Measurements from ENCODE around the gene COTL1. TPM values are rescaled to one million over a fixed set of nuclear protein-coding genes. Genes with fewer than 3 reads are reported as not detected.

Gene COTL1
- total RNA-seq, 1 experiment from 2014 or later, result 102 TPM

DNA sequence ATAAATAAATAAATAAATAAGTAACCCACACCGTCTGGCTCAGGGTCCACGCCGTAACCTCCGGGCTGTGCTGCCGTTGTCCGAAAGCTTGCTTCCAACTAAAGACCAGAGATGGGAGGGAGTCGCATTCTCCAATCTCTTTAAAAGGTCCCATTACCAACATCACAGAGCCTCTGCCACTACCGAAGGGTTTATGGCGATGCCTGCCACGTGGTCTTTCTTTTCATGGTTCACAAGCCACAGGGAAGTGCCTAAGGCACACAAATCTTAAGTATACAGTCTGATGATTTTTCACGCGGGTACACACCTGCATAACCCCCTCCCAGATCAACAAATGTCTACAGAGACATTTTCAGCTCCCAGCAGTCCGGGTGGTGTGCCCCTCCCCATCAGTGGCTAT, 1.4 kb downstream of the COTL1 start:
- CTCF ChIA-PET, result interaction anchor here (1.3 to 3.1 kb wide), 3 partner anchors 56 to 109 kb away, joined by 4 to 9 read pairs (median 6); no protein-coding TSS in a partner anchor
- ATAC-seq (no peak), DNase-seq (ENCODE audit: low spot score) (no peak)
- Mint-ChIP-seq H3K4me3 (peak overlapping the region; percentile 96), H3K4me1 (peaks cover 42% of the 10 kb centered on the region), H3K36me3 (peaks cover 2% of the 10 kb centered on the region; the same call in 1 of the 2 replicates), H3K27ac (no peak overlapping the region), H3K27me3 (ENCODE audit: low read depth) (peaks cover 11% of the 10 kb centered on the region), H3K9me3 (no peaks in the 10 kb centered on the region)
- POLR2A ChIA-PET, result interaction anchor here (0.9 kb wide), 1 partner anchor 97 kb away, joined by 4 read pairs; no protein-coding TSS in a partner anchor
- TF ChIP-seq, protein P1, sequence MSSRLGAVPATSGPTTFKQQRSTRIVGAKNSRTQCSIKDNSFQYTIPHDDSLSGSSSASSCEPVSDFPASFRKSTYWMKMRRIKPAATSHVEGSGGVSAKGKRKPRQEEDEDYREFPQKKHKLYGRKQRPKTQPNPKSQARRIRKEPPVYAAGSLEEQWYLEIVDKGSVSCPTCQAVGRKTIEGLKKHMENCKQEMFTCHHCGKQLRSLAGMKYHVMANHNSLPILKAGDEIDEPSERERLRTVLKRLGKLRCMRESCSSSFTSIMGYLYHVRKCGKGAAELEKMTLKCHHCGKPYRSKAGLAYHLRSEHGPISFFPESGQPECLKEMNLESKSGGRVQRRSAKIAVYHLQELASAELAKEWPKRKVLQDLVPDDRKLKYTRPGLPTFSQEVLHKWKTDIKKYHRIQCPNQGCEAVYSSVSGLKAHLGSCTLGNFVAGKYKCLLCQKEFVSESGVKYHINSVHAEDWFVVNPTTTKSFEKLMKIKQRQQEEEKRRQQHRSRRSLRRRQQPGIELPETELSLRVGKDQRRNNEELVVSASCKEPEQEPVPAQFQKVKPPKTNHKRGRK (CRISPR knock-in tag; IDR thresholded peaks at IDR 0.05; ENCODE audit: borderline replicate concordance), result no peak
- TF ChIP-seq ETV6 (CRISPR knock-in tag; IDR thresholded peaks at IDR 0.05) (no peak), TCF7 (CRISPR knock-in tag; IDR thresholded peaks at IDR 0.05; ENCODE audit: low read depth) (no peak), SMAD4 (CRISPR knock-in tag; IDR thresholded peaks at IDR 0.05) (no peak), JAZF1 (CRISPR knock-in tag; IDR thresholded peaks at IDR 0.05) (no peak), ELF4 (CRISPR knock-in tag; IDR thresholded peaks at IDR 0.05; ENCODE audit: low read depth) (no peak), OVOL2 (CRISPR knock-in tag; IDR thresholded peaks at IDR 0.05; ENCODE audit: borderline replicate concordance) (no peak), ZNF138 (CRISPR knock-in tag; conservative IDR thresholded peaks at IDR 0.05) (no peak), ZNF416 (CRISPR knock-in tag; IDR thresholded peaks at IDR 0.05) (no peak), NR2C2 (CRISPR knock-in tag; IDR thresholded peaks at IDR 0.05) (no peak), GTF2I (CRISPR knock-in tag; conservative IDR thresholded peaks at IDR 0.05) (no peak), ZNF219 (CRISPR knock-in tag; IDR thresholded peaks at IDR 0.05; ENCODE audit: borderline replicate concordance) (no peak), ZNF121 (CRISPR knock-in tag; IDR thresholded peaks at IDR 0.05) (no peak), ZBTB21 (CRISPR knock-in tag; IDR thresholded peaks at IDR 0.05; ENCODE audit: borderline replicate concordance) (no peak)
- TF ChIP-seq, protein P2, sequence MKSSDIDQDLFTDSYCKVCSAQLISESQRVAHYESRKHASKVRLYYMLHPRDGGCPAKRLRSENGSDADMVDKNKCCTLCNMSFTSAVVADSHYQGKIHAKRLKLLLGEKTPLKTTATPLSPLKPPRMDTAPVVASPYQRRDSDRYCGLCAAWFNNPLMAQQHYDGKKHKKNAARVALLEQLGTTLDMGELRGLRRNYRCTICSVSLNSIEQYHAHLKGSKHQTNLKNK (CRISPR knock-in tag; IDR thresholded peaks at IDR 0.05), result no peak
- TF ChIP-seq, protein P3, sequence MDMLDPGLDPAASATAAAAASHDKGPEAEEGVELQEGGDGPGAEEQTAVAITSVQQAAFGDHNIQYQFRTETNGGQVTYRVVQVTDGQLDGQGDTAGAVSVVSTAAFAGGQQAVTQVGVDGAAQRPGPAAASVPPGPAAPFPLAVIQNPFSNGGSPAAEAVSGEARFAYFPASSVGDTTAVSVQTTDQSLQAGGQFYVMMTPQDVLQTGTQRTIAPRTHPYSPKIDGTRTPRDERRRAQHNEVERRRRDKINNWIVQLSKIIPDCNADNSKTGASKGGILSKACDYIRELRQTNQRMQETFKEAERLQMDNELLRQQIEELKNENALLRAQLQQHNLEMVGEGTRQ (CRISPR knock-in tag; IDR thresholded peaks at IDR 0.05), result no peak
- TF ChIP-seq, protein P4, sequence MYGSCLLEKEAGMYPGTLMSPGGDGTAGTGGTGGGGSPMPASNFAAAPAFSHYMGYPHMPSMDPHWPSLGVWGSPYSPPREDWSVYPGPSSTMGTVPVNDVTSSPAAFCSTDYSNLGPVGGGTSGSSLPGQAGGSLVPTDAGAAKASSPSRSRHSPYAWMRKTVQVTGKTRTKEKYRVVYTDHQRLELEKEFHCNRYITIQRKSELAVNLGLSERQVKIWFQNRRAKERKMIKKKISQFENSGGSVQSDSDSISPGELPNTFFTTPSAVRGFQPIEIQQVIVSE (CRISPR knock-in tag; IDR thresholded peaks at IDR 0.05; ENCODE audit: borderline replicate concordance), result no peak
- TF ChIP-seq, protein P5, sequence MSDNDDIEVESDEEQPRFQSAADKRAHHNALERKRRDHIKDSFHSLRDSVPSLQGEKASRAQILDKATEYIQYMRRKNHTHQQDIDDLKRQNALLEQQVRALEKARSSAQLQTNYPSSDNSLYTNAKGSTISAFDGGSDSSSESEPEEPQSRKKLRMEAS (CRISPR knock-in tag; IDR thresholded peaks at IDR 0.05), result no peak
- TF ChIP-seq, protein P6, sequence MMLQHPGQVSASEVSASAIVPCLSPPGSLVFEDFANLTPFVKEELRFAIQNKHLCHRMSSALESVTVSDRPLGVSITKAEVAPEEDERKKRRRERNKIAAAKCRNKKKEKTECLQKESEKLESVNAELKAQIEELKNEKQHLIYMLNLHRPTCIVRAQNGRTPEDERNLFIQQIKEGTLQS (CRISPR knock-in tag; conservative IDR thresholded peaks at IDR 0.05), result no peak

DNA sequence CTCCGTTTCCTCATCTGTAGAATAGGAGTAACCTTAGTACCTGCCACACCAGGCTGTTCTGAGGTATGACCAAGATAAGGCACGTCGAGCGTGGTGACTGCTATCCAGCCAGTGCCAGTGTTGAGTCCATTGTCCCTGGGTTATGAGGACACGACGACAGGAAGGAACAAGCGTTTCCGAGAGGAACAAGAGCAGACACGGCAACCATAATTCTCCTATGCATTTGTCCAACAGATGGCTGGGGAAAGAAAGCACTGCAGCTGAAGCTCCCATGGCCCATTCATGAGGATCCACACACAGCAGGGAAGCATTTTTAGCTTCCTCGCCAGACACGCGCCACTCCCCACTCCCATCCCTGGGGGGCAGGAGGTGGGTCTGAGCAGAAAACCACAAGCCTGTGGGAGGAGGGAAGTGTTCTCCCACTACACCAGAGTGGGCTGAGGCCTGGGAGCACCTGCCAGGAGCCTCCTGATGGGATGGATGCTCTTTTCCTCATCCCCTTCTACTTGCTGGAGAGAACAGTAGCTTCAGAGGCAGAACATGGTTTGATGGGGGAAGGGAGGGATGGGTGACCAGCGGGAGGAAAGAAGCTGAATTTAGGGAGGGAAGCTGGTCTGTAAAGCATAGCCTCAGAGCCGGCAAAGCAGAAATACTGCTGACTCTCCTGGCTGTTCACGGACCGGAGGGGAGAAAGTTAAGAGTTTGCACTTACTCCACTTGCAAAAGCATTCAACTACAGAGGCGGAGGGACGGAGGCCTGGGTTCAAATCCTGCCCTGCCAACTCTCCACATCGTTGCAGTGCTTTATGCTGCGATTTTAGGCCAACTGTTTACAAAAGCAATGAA, 2.7 kb downstream of the COTL1 start:
- ATAC-seq, result no peak
- Mint-ChIP-seq H3K27me3 (ENCODE audit: low read depth) (peaks cover 11% of the 10 kb centered on the region), H3K36me3 (peaks cover 15% of the 10 kb centered on the region), H3K27ac (no peak overlapping the region), H3K9me3 (no peaks in the 10 kb centered on the region), H3K4me3 (peak overlapping the region; percentile 8; the same call in 1 of the 2 replicates), H3K4me1 (peaks cover 38% of the 10 kb centered on the region)
- no peak for DNase-seq (ENCODE audit: low spot score)
- POLR2A ChIA-PET, result no interaction called here
- TF ChIP-seq, protein P7, sequence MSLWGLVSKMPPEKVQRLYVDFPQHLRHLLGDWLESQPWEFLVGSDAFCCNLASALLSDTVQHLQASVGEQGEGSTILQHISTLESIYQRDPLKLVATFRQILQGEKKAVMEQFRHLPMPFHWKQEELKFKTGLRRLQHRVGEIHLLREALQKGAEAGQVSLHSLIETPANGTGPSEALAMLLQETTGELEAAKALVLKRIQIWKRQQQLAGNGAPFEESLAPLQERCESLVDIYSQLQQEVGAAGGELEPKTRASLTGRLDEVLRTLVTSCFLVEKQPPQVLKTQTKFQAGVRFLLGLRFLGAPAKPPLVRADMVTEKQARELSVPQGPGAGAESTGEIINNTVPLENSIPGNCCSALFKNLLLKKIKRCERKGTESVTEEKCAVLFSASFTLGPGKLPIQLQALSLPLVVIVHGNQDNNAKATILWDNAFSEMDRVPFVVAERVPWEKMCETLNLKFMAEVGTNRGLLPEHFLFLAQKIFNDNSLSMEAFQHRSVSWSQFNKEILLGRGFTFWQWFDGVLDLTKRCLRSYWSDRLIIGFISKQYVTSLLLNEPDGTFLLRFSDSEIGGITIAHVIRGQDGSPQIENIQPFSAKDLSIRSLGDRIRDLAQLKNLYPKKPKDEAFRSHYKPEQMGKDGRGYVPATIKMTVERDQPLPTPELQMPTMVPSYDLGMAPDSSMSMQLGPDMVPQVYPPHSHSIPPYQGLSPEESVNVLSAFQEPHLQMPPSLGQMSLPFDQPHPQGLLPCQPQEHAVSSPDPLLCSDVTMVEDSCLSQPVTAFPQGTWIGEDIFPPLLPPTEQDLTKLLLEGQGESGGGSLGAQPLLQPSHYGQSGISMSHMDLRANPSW (CRISPR knock-in tag; conservative IDR thresholded peaks at IDR 0.05; ENCODE audit: low read depth), result no peak
- CTCF ChIA-PET, result interaction anchor here (1.0 to 2.6 kb wide), 5 partner anchors 57 to 109 kb away, joined by 3 to 9 read pairs (median 6); no protein-coding TSS in a partner anchor

Data from WTC11 (cell line).